HepG2 (cell line): ENCODE measurements around the gene MRGPRG.

Source experiments
- MED1 ChIP-seq: sonication (generic); formaldehyde crosslinking; IDR thresholded peaks from 2 replicates; pipeline ENCODE4 v1.4.0; 2020; ENCODE audit warnings: missing genetic modification reagents
- NPAS2 ChIP-seq: sonication (generic); formaldehyde crosslinking; IDR thresholded peaks from 2 replicates; pipeline ENCODE4 v1.8.0; 2022; ENCODE audit warnings: mild to moderate bottlenecking, missing genetic modification reagents, borderline replicate concordance
- POLR2AphosphoS2 ChIP-seq: IDR thresholded peaks from 2 replicates; pipeline ENCODE4 v1.6.1; 2011; ENCODE audit warnings: low read depth, low read length, improper control_type of control experiment
- RBAK ChIP-seq: sonication (generic); formaldehyde crosslinking; IDR thresholded peaks from 2 replicates; pipeline ENCODE4 v1.5.1; 2020; ENCODE audit warnings: mild to moderate bottlenecking, missing genetic modification reagents
- SRF ChIP-seq: IDR thresholded peaks from 2 replicates; pipeline ENCODE4 v1.6.1; 2011; ENCODE audit warnings: mild to moderate bottlenecking, low read depth, low read length, moderate library complexity
- ZNF557 ChIP-seq: sonication (generic); formaldehyde crosslinking; IDR thresholded peaks from 2 replicates; pipeline ENCODE4 v1.4.0; 2020; ENCODE audit warnings: missing genetic modification reagents
- TF ChIP-seq, protein P1 (sequence below): IDR thresholded peaks from 2 replicates; pipeline ENCODE4 v1.6.1; 2016
- TF ChIP-seq, protein P2 (sequence below): sonication (generic); formaldehyde crosslinking; IDR thresholded peaks from 2 replicates; pipeline ENCODE4 v1.5.0; 2020; ENCODE audit warnings: mild to moderate bottlenecking, missing genetic modification reagents, moderate library complexity

DNA sequence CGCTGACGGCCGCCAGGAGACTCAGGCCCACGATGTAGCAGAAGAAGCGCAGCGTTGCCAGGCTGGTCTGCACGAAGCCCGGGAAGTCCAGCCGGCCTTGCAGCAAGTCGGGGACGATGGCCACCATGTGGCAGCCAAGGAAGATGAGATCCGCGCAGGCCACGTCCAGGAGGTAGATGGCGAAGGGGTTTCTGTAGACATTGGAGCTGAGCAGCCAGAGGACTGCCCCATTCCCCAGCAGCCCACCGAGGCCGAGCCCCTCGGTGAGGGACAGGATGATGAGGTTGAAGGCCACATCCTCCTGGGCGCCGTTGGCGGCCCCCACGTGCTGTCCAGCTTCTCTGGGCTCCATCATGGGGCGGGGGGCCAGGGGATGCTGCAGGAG, 9.8 kb upstream of the MRGPRG start:
- no peak for TF ChIP-seq SRF
- TF ChIP-seq POLR2AphosphoS2, result no peak
- TF ChIP-seq, protein P1, sequence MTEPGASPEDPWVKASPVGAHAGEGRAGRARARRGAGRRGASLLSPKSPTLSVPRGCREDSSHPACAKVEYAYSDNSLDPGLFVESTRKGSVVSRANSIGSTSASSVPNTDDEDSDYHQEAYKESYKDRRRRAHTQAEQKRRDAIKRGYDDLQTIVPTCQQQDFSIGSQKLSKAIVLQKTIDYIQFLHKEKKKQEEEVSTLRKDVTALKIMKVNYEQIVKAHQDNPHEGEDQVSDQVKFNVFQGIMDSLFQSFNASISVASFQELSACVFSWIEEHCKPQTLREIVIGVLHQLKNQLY (CRISPR knock-in tag), result no peak
- no peak for TF ChIP-seq RBAK (CRISPR knock-in tag)
- TF ChIP-seq NPAS2, result no peak
- no peak for TF ChIP-seq MED1 (CRISPR knock-in tag)
- TF ChIP-seq, protein P2, sequence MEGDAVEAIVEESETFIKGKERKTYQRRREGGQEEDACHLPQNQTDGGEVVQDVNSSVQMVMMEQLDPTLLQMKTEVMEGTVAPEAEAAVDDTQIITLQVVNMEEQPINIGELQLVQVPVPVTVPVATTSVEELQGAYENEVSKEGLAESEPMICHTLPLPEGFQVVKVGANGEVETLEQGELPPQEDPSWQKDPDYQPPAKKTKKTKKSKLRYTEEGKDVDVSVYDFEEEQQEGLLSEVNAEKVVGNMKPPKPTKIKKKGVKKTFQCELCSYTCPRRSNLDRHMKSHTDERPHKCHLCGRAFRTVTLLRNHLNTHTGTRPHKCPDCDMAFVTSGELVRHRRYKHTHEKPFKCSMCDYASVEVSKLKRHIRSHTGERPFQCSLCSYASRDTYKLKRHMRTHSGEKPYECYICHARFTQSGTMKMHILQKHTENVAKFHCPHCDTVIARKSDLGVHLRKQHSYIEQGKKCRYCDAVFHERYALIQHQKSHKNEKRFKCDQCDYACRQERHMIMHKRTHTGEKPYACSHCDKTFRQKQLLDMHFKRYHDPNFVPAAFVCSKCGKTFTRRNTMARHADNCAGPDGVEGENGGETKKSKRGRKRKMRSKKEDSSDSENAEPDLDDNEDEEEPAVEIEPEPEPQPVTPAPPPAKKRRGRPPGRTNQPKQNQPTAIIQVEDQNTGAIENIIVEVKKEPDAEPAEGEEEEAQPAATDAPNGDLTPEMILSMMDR (CRISPR knock-in tag), result no peak
- TF ChIP-seq ZNF557 (CRISPR knock-in tag), result no peak
